Measurements from ENCODE around the gene CCDC91. TPM values are rescaled to one million over a fixed set of nuclear protein-coding genes. Genes with fewer than 3 reads are reported as not detected.
"Not testable (repeated sequence)": the region's sequence is repeated elsewhere in the genome, so short reads cannot be mapped to it uniquely, and the experiment has no call there.

Gene CCDC91
- total RNA-seq, 4 donors from 2014 or later = 55.6 to 74.0 (median 62.6) TPM

DNA sequence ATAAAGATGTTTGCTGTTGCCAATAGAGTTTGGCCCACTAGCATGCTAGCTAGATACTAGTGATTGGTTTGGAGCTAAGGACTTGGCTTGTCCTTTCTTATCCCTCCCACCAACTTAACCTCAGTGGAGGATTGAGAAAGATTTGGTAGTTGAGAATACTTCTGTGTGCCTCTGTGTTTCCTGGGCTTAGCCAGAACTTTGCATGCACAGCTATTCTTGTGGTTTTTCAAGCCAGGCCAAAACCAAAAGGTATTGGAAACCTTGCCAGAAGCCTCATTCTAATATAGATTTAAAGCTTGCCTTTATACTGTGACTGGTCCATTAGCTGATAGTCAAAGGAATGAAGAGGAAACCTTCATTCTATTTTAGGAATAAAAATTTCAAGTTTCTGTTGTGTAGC, 188.5 kb downstream of the CCDC91 start:
- no peak overlapping the region for H3K4me3 ChIP-seq (replicated peaks in 1 of 3)
- no peaks in the 10 kb centered on the region for H3K36me3 ChIP-seq
- intact Hi-C loops (cut with DNase I) = no loop called here
- no peak for DNase-seq
- no peak overlapping the region for H3K27ac ChIP-seq
- TF ChIP-seq POLR2A (IDR thresholded peaks at IDR 0.05) = no peak
- TF ChIP-seq, protein P1, sequence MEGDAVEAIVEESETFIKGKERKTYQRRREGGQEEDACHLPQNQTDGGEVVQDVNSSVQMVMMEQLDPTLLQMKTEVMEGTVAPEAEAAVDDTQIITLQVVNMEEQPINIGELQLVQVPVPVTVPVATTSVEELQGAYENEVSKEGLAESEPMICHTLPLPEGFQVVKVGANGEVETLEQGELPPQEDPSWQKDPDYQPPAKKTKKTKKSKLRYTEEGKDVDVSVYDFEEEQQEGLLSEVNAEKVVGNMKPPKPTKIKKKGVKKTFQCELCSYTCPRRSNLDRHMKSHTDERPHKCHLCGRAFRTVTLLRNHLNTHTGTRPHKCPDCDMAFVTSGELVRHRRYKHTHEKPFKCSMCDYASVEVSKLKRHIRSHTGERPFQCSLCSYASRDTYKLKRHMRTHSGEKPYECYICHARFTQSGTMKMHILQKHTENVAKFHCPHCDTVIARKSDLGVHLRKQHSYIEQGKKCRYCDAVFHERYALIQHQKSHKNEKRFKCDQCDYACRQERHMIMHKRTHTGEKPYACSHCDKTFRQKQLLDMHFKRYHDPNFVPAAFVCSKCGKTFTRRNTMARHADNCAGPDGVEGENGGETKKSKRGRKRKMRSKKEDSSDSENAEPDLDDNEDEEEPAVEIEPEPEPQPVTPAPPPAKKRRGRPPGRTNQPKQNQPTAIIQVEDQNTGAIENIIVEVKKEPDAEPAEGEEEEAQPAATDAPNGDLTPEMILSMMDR (IDR thresholded peaks at IDR 0.05) = no peak
- no peaks in the 10 kb centered on the region for H3K9me3 ChIP-seq
- peaks cover 0 to 16% of the 10 kb centered on the region in 2 donors for H3K4me1 ChIP-seq
- no peaks in the 10 kb centered on the region for H3K27me3 ChIP-seq

DNA sequence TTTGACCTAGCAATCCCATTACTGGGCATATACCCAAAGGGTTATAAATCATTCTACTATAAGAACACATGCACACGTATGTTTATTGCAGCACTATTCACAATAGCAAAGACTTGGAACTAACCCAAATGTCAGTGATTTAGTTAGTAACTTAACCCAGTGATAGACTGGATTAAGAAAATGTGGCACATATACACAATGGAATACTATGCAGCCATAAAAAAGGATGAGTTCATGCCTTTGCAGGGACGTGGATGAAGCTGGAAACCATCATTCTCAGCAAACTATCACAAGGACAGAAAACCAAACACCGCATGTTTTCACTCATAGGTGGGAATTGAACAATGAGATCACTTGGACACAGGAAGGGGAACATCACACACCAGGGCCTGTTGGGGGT, 189.5 kb downstream of the CCDC91 start:
- H3K27me3 ChIP-seq; DNase-seq; H3K36me3 ChIP-seq; intact Hi-C loops (cut with DNase I); H3K4me3 ChIP-seq (replicated peaks in 1 of 3); H3K9me3 ChIP-seq; H3K27ac ChIP-seq: not testable (repeated sequence)
- WGBS, 2 donors = 82 to 93% methylated on average over 3 of the region's 3 CpGs
- H3K4me1 ChIP-seq = peaks cover 0 to 16% of the 10 kb centered on the region in 2 donors

DNA sequence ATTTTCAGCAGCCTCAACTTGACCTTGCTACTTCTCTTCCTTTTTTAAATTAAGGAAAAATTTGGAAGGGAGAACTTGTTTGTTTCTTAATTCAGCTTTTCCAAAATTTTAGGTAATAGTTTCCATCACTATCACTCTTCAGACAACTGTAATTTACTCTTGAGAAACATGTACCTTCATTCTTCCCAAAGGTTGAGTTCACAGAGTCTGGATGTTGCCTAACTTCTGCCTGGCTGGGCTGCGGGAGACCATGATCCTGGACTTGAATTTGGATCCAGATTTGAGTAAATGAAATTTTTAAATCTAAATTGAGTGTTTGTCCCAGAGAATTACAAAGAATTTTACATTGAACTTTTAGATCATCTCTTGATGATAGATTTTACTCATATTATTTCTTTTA, 193.1 kb downstream of the CCDC91 start:
- H3K9me3 ChIP-seq = no peaks in the 10 kb centered on the region
- intact Hi-C loops (cut with DNase I) = no loop called here
- H3K27me3 ChIP-seq = no peaks in the 10 kb centered on the region
- H3K36me3 ChIP-seq = no peaks in the 10 kb centered on the region
- no peak overlapping the region for H3K4me3 ChIP-seq (replicated peaks in 1 of 3)
- TF ChIP-seq, protein P1 (IDR thresholded peaks at IDR 0.05) = no peak
- no peak for TF ChIP-seq POLR2A (IDR thresholded peaks at IDR 0.05)
- 86 to 87% methylated on average over 1 of the region's 1 CpG for WGBS, 2 donors
- no peaks in the 10 kb centered on the region for H3K4me1 ChIP-seq
- no peak for DNase-seq
- no peak overlapping the region for H3K27ac ChIP-seq

DNA sequence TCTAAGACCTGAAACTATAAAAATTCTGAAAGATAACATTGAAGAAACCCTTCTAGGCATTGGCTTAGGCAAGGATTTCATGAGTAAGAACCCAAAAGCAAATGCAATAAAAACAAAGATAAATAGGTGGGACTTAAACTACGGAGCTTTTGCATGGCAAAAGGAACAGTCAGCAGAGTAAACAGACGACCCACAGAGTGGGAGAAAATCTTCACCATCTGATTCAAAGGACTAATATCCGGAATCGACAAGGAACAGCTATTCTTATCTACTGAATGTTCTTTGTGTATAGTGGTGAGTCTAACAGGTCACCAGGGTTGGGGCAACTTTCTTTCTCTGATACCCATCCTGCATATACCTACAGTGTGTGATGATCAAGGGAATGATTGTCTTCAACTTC, 198.6 kb downstream of the CCDC91 start:
- DNase-seq = no peak
- no peak overlapping the region for H3K27ac ChIP-seq
- no peaks in the 10 kb centered on the region for H3K36me3 ChIP-seq
- H3K4me3 ChIP-seq (replicated peaks in 1 of 3) = no peak overlapping the region
- H3K4me1 ChIP-seq = no peaks in the 10 kb centered on the region
- intact Hi-C loops (cut with DNase I) = no loop called here
- WGBS, 2 donors = 69% methylated on average over 4 of the region's 4 CpGs
- H3K27me3 ChIP-seq = no peaks in the 10 kb centered on the region
- TF ChIP-seq, protein P1 (IDR thresholded peaks at IDR 0.05) = no peak
- no peak for TF ChIP-seq POLR2A (IDR thresholded peaks at IDR 0.05)
- no peaks in the 10 kb centered on the region for H3K9me3 ChIP-seq

DNA sequence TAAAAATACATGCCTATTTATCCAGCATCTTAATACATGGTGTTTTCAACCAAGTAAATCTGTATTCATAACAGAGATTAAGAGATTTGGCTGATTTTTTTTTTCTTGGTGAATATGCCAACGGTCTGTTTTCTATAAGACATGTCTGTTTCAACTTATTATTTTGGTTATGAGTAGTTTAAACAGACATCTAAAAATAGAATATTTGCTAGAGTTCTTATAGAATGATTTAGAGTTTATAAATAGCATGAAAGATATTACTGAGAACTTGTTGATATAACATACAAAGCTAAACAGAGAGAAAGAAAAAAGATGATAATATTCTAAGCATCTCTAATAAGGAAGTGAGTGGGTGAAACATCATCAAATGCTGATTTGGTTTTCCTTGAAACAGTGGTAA, 199.9 kb downstream of the CCDC91 start:
- Histone ChIP-seq H3K4me1 (no peaks in the 10 kb centered on the region), H3K27ac (no peak overlapping the region), H3K4me3 (replicated peaks in 1 of 3) (no peak overlapping the region), H3K27me3 (no peaks in the 10 kb centered on the region), H3K9me3 (no peaks in the 10 kb centered on the region), H3K36me3 (no peaks in the 10 kb centered on the region)
- intact Hi-C loops (cut with DNase I) = no loop called here
- TF ChIP-seq, protein P1 (IDR thresholded peaks at IDR 0.05) = no peak
- TF ChIP-seq POLR2A (IDR thresholded peaks at IDR 0.05) = no peak
- 81 to 85% methylated on average over 1 of the region's 1 CpG for WGBS, 2 donors
- no peak for DNase-seq
